GM19467 (cell line): ENCODE measurements around the gene CXCL13.
"Not testable (repeated sequence)": the region's sequence is repeated elsewhere in the genome, so short reads cannot be mapped to it uniquely, and the experiment has no call there.

Experiments
- ATAC-seq: cut with Tn5 transposase; IDR thresholded peaks from one replicate; pipeline ENCODE4 v1.9.1; 2021; ENCODE audit warnings: mild to moderate bottlenecking, moderate library complexity; ENCODE audit not compliant: unreplicated experiment

Gene CXCL13

DNA sequence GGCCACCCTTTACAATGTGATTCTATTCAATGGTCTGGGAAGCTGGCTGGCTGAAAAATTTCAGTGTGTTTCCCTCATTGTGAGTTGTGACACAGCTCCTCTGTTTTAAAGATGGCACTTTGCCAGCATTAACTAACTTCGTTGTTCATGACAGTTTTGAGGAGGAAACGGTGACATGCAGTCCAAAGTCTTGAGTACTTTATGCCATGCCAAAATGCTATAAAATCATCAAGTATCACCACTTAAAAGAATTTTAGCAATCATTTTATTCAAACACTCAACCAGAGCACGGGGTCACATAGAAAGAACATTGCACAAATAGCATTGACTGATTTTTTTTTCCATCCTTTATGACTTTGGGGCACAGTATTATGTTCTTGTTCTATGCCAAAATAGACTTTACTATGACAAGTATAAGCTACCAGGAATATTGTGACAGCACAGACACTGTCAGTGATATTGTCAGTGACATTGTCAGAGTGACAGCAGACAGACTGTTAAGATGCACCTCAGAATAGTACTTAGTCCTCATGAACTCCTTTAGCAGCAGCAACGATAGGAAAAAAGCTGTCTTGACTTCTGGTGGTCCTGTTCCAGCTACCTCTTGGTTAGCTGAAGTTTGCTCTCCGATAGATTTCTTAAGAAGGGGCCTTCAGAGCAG, 46.7 kb downstream of the CXCL13 start:
- ATAC-seq, result no peak

DNA sequence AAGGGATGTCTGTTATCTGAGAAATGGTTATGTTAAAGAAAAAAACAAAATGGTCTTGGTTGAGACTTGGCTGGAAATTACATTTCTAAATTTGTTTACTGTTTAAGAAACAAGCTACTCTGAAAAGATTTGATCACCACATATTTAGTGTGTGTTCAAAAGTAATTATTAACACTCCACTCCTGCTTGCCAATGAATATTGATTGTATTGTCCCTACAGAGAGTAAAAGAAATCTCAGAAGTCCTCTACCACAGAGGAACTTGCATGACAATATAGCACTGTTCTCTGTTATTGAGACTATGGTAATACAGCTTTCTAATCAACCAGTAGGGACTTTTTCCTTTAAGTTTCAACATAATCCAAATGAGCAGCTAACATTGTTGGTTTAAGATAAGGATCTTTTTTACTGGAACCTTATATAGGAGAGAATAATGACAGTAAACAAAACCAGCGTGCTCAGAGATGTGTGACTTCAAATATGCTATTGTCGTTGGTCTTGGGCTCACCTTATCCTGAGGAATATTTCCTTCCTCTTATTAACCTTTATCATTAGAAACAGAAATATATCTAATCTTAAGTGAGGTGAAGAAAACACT, 47.6 kb downstream of the CXCL13 start:
- no peak for ATAC-seq

DNA sequence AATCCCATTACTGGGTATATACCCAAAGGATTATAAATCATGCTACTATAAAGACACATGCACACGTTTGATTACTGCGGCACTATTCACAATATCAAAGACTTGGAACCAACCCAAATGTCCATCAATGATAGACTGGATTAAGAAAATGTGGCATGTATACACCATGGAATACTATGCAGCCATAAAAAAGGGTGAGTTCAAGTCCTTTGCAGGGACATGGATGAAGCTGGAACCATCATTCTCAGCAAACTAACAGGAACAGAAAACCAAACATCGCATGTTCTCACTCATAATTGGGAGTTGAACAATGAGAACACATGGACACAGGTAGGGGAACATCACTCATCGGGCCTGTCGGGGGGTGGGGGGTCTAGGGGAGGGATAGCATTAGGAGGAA, 54.7 kb downstream of the CXCL13 start:
- ATAC-seq, result not testable (repeated sequence)
